GM21390 (cell line): Measurements from ENCODE around the gene FDPS.
"Not testable (repeated sequence)": the region's sequence is repeated elsewhere in the genome, so short reads cannot be mapped to it uniquely, and the experiment has no call there.

Source experiments
- ATAC-seq: cut with Tn5 transposase; IDR thresholded peaks from one replicate; pipeline ENCODE4 v1.9.1; 2021; ENCODE audit not compliant: unreplicated experiment

FDPS gene

GRCh38 chr1:155318082-155318481 lies 9.4 kb downstream of the FDPS start:
- no peak for ATAC-seq

GRCh38 chr1:155319536-155319935 lies 10.9 kb downstream of the FDPS start:
- no peak for ATAC-seq

GRCh38 chr1:155320252-155320651 lies 11.6 kb downstream of the FDPS start:
- no peak for ATAC-seq

GRCh38 chr1:155320661-155321617 lies 12.3 kb downstream of the FDPS start, which contains the start of gene RUSC1:
TSS of gene RUSC1 (plus strand) at chr1:155320894. CDS start at chr1:155321774, 880 bp downstream.
- ATAC-seq = no peak

GRCh38 chr1:155321639-155322503 lies 13.2 kb downstream of the FDPS start:
- no peak for ATAC-seq

- ATAC-seq = no peak
Observed at GRCh38 chr1:155322571-155322952, 13.9 kb downstream of the FDPS start.

GRCh38 chr1:155322953-155323728 lies 14.5 kb downstream of the FDPS start:
- ATAC-seq = peak; percentile 42

- no peak for ATAC-seq
Observed at GRCh38 chr1:155323729-155324036, 15.0 kb downstream of the FDPS start.

GRCh38 chr1:155324037-155324716 lies 15.5 kb downstream of the FDPS start:
- peak; percentile 65 for ATAC-seq

- no peak for ATAC-seq
Observed at GRCh38 chr1:155324717-155325602, 16.3 kb downstream of the FDPS start.

GRCh38 chr1:155325603-155325893 lies 16.9 kb downstream of the FDPS start:
- no peak for ATAC-seq

- ATAC-seq = no peak
Observed at GRCh38 chr1:155326020-155326526, 17.4 kb downstream of the FDPS start.

GRCh38 chr1:155326631-155327037 lies 18.0 kb downstream of the FDPS start:
- no peak for ATAC-seq

- no peak for ATAC-seq
Observed at GRCh38 chr1:155327981-155328380, 19.3 kb downstream of the FDPS start.

GRCh38 chr1:155328856-155329255 lies 20.2 kb downstream of the FDPS start:
- ATAC-seq = not testable (repeated sequence)

GRCh38 chr1:155329980-155330598 lies 21.4 kb downstream of the FDPS start:
- ATAC-seq = no peak

GRCh38 chr1:155334962-155335361 lies 26.3 kb downstream of the FDPS start:
- ATAC-seq = no peak

- ATAC-seq = no peak
Observed at GRCh38 chr1:155339515-155340097, 30.9 kb downstream of the FDPS start.

GRCh38 chr1:155342842-155343241 lies 34.2 kb downstream of the FDPS start:
- no peak for ATAC-seq
